Stimulated activated CD8-positive, alpha-beta memory T cell treated with anti-CD3 and anti-CD28 coated beads, Interleukin-12 subunit alpha, Interleukin-12 subunit beta, amount 100 ng/mL, for 1 hour (primary cell): ENCODE measurements around the gene CDC6.

Experiments
- DNase-seq: peaks from one replicate; pipeline ENCODE4 v3.0.0-alpha.2; 2020; ENCODE audit warnings: low read depth

The CDC6 gene

DNA sequence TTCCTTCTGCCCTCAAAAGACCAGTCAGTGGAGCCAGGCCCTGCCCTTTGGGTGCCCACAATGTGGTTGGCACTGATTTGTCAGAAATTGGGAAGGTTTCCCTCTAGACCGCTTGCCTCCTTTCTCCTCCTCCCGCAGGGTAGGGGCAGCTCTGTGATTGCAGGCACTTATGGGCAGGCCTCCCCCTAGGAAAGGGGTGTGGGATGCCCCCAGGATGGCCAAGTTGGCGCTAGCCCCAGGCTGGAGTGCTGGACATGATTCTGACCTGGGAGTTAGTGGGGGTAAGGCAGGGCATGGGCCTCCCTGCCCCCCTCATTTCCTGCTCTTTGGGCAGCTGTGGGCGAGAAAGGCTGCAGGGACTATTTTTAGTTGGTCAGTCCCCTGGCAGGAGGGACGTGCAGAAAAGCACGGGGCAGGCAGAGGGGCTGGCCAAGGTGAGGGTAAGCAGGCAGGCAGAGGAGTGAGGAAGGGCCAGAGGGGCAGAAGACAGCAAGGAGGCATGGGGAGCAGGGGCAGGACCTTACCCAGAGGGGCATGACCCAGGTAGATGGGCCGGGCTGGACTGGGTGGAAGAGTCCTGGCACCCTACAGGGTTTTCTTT is 24.6 kb downstream of the CDC6 start:
- no peak for DNase-seq

DNA sequence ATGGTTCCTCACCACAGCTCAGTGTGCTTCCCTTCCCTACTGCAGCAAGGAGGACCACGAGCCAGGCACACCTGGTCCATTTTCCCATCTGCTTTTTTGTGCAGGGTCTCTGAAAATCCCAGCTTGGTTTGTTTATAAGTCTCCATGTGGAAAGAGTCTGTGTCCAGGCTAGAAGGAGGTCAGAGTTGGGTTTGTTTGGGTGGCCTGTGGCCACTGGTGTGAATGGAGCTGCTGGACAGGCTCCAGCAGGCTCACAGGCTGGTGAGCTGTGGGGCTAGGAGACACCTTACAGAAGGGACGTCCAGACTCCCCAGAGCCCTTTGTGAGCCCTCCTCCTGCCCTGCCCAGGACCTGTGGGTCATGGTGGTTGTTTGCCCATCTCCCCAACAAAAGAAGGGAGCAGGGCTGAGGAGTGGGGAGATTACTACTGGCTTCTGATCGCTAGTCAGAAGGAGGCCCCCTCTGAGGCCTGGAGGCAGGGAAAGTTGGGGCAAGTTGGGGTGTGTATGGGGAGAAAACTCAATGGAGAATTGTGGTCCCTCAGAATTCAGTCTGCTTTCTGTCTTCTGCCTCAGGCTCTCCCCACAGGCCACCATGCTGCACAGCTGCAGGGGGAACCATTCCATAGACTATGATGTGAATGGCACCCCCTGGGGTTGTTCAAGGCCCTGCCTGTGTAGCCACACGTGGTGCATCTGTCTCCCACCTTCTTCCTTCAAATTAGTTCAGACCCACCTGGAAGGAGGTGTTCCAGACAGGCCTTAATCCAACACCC is 25.4 kb downstream of the CDC6 start:
- no peak for DNase-seq

DNA sequence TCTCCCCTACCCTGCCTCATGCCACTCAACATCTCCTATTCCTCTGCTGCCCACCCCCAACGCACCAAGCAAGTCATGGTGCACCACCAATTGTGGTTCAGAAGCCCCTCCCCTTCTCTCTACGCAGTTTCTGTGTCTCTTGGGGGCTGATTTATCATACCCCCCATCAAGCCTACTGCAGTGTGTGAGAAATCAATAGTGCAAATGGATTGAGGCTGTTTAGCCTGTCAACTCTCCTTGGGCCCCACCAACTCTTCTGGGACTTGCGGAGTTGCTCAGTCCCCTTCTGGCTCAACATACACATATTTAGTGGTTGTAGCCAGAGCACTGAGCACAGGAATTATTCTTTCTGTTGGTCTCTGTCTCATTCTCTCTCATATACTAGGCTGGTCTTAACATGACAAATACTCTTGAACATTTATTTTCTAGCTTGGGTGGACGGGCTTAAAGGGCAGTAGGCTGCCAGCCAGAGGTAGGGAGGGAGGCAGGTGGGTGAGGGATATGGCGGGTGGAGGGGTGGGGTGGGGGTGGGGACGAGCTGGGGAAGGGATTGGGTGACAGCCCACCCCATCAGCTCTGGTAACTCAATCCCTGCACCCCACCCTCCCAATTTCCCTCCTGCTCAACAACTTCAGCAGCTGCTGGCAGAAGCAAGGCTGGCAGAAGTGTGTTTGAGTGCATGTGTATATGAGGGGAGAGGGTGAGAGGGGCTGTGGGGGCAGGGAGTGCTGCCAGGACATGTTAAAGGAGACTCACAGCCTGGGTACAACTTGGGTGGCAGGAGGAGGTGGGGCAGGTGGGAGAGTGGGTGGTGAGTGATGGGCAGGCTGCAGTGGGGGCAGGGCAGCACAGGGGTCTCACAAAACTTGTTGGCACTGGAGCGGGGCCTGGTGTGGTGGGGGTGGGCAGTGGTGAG is 26.2 kb downstream of the CDC6 start:
- no peak for DNase-seq

DNA sequence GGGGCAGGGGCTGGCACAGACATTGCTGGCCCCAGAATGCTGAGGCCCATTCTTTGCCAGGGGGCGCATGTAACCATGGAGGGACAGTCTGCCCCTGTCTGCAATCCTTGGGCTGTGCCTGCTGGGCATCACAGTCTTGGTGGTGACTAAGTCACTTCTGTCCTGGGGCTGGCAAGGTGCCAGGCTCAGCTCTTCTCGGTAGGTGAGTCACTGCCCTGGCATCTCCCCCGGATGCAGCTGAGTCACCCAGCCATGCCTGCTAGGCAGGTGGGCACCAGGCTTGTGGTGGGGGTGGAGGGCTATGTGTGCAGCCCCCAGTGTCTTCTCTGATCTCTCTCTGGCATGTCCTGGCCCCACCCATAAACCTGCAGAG is 26.9 kb downstream of the CDC6 start:
- DNase-seq = peak; percentile 85

DNA sequence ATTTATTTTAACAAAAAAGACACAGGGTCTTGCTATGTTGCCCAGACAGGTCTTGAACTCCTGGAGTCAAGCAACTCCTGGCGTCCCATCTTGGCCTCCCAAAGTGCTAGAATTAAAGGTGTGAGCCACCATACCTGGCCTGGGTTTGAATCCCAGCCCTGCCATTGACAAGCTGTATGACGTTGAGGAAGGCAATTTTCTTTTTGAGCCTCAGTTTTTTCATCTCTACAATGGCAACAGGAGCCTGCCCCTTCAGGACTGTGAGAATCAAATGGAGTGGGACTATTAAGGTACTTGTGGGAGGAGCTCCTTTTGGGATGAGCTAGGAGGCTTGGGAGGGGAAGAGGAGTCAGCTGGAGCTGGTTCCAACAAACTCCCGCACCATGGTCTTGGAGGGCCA is 27.5 kb downstream of the CDC6 start:
- no peak for DNase-seq

DNA sequence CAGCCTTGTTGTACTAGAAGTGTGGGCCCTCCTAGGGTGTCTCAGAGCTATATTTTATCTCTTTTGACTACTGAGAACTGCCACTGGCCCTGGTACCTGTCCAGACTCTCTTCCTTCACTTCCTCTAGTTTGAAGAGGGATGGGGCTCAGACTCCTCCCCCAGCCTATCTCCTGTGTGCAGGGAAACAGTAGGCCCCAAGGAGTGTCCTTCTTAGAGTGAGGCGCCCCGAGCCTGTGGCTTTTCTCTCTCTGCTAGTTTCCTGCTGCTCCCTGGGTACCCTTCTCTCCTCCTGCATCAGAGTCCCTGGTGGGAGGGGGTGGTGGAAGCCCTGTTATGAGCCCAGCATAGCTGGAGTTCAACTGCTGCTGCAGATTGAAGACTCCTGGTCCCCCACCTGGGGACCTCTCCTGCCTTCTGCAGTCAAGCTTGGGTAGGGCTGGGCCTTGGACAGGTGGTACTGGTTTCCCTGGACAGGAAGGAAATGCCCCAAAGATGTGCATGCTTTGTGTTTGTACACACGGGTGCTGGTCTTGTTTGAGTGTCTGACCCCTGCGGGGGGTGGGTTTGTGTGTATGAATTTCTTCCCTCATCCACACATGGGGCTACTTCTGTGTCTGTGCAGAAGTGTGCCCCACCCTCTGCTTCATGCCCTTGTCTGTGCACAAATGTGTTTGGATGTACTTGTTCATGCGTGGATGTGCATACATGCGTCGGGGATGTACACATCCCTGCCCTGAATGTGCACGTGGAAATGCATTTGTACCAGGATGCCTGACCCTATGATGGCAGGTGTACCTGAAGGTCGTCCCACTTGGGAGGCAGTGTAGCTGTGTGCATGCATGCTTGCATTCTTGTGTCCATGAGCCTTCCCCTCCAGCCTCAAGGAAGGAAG is 28.2 kb downstream of the CDC6 start:
- no peak for DNase-seq

DNA sequence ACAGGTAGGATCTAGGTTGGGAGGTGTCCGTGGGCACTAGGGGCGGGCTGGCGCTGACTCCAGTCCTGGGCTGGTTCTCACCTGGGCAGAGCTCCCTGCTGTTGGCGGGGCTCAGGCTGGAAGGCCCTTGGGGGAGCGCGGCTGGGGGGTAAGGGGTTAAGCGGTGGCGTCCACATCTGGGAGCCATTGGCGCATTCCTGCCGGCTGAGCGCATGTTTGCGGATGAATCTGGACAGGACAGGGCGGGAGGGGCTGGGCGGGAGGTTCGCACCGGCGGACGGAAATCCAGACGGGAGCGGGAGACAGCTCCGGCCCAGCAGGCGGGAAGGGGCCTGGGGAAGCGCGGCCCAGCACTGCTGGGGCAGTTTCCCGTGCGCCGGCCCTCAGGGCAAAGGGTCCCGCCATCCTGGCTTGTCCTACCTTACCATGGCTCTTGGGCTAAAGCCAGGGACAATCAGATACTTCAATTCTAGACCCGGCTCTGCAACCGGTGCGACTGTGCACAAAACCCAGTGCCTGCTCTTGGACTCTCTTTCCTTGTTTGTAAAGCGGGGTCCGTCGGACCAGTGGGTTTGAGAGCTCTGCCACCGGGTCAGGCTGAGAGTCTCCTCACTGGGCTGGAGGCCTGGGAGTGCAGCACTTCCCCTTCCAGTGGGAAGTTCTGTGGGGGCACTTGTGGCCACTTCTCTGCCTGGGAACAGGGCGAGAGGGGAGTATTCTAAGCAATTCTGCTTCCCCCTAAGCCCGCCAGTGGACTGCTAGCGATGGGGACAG is 29.1 kb downstream of the CDC6 start:
- no peak for DNase-seq

DNA sequence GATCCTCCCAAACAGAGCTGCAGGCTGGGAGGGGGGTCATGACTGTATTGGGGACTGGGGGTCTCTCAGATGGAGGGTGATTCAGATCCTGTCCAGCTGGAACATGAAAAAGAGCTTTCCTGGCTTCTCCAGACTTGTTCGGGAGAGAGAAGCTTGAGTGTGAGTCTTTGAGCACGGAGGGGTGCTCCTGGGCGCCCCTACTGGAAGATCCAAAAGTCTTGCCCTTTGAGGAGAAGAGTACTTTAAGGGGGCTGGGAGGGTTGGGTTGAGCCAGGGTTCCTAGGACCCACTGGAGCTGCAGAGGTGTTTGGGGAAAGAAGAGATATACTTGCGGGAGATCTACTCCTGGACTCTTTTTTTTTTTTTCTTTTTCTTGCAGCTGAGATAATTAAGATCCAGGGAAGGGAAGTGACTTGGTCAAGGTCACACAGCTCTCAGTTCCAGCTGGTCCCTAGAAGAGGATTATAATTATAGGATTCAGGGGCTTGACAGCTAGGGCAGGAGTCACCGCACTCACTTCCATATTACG is 29.7 kb downstream of the CDC6 start:
- DNase-seq = no peak

DNA sequence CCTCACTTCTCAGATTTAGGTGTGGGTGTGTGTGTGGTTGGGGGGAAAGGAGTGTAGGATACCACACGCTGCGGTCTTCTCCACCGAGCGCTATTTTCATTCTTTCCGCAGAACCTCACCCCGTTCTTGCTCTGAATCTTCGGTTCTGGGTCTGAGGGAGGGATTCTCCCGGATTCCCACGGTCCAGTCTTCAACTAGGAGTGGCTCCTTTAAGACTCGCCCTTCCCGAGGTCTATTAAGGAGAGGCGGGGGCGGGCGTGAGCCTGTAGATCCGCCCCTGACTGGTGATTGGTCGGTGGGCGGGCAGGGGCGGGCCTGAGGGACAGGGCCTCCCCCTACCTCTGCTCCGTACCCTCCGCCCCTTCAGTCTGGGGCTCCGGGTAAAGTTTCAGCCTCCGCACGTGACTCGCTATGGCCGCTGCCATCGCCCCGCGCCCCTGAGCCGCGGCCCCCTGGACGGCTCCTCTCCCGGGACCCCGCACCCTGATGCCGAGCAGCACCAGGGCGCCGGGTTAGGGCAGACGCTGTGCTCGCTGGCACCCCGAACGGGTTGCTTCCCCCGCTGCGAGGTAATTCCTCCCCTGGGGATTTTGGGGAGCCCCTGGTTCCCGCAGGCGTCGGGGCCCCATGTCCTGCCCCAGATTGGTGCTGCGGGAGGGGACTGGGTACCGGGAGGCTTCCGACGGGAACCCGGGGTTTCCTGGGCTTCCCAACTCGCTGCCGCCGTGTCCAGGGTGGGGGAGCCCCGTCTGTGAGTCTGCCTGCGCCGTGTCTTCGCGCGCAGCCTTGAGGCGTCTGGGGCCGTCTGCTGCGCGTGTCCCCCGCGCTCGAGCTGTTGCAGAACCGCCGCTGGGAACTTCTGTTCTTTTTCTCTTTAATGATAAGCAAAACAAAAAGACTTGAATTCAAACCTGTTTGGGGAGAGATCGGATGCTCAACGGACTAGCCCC is 30.5 kb downstream of the CDC6 start:
- DNase-seq = peak; percentile 82

DNA sequence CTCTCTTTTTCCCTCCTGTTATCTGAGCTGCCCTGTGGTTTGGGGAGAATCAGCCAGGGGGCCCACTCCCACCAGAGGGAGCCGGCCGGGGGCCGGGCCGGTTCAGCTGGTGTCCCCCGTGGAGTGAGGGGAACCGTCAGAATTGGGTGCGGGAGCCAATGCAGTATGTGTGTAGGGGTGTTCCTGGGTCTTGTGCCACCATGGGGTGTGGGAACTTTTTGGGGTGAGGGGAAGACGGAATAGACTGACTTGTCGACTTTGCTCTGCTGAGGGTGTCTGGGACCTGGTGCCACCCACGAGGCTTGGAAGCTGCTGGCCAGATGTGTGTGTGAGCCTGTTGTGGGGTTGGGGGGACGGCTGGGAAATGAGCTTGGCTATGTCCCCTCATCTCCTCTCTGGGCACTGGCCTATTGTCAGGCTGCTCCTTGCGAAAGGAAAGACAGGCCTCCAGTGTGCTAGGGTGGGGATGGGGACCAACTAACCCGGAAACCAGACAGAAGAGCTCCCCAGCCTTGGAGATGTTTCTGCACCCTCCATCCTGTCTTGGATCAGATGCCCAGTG is 31.2 kb downstream of the CDC6 start:
- no peak for DNase-seq

DNA sequence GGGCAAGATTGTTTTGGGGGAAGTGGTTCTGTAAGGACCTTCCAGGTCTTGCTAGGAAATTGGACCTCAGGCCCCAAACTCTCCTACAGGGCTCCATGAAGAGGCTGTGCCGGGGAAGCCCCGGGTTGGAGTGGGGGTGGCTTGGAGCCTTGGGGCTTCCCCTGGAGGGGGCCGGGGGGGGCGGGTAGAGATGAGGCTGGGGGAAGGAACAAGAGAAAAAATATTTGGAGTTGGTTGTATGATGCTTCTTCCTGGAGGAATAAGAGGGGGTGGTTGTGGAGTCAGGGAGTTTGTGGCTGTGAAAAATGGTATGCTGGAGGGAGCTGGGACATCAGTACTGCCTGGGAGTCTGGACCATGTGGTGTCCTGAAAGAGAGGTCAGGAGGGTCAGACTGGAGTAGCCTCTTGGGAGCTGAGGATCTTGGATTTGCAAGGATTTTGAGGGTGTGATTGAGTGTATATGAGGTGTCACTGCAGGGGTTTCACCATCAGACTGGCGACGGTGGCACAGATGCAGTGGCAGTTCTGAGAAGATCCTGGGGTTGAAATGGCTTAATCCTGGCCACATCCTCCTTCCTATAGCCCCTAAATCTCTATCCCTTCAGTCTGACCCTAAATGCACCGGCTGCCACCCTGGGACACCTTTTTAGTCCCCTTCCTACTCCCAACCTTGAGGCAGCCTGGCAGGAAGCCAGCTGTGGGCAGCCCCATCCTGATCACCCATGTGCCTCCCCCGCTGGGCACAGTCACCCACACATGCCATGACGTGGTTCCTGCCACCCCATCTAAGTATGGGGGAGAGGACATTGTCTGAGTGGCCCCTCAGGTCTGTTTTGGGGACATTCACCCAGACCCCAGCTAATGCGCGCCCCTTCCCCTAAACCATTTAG is 32.2 kb downstream of the CDC6 start:
- peak; percentile 81 for DNase-seq

DNA sequence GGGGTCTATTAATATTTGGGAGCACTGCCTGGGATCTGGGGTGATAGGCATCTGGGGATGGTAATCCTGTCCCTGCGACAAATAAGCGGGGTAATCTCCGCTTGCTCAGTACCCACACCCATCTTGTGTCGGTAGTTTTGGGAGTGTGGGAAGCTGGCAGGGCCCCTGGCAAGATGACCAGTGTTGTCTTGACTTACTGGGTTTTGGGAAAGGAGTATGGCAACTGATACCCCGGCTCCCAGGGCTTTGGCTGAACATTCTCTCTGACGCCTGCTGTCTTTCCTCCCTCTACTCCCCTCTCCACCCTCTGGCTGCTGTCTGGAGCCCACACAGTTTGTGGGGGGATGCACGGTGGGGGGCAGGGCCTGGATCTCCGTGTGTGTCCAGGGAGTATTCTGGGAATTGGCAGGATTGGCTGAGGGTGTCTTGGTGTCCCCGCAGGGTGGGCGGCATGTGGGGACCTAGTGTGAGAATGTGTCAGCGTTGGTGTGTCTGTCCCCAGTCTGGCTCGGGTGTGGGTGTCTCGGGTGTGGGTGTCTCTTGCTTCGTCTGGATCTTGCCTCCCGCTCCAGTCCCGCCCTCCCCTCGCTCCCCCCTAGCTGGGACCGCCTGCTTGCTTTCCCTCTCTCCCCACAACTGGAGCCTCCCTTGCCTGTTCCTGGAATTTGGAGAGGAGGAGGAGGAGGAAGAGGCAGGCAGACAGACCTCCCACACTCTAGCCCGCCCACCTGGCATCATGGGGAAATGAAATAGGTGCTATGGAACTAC is 33.3 kb downstream of the CDC6 start:
- peak; percentile 55 for DNase-seq

DNA sequence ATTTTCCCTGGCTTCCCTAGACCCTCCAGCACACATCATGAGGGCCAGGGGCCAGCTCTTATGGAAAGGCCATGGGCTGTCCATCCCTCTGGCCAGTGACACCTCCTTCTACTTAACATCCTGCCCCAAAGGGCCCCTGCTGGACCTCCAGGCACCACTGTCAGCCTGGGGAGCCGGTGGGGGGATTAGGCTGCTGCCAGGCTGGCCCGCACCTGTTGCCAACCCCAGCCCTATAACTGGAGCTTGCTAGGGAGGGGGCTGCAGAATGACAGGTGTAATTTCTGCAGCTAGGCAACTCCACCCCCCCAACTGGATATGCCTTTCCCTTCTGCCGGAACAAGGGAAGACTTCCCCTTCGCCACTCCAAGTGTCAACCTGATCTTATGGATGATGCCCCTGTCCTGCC is 33.8 kb downstream of the CDC6 start:
- no peak for DNase-seq

DNA sequence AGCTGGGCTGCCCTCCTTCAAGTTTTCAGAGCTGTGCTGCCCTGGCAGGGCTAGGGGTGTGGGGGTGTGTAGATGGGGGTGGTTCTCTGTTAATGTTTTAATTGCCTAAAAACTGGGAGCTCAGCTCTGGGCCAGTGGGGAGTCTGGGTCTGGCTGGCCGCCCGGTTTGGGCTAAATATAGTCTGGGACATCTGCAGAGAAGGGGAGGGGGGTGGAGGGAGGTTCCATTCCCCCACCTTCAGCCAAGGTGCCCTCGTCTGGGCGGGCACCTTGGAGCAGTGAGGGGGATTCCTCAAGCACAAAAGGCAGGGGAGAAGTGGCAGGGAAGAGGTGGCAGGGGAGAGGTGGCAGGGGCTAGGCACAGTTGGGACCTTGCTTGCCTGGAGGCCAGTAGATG is 34.3 kb downstream of the CDC6 start:
- DNase-seq = no peak

DNA sequence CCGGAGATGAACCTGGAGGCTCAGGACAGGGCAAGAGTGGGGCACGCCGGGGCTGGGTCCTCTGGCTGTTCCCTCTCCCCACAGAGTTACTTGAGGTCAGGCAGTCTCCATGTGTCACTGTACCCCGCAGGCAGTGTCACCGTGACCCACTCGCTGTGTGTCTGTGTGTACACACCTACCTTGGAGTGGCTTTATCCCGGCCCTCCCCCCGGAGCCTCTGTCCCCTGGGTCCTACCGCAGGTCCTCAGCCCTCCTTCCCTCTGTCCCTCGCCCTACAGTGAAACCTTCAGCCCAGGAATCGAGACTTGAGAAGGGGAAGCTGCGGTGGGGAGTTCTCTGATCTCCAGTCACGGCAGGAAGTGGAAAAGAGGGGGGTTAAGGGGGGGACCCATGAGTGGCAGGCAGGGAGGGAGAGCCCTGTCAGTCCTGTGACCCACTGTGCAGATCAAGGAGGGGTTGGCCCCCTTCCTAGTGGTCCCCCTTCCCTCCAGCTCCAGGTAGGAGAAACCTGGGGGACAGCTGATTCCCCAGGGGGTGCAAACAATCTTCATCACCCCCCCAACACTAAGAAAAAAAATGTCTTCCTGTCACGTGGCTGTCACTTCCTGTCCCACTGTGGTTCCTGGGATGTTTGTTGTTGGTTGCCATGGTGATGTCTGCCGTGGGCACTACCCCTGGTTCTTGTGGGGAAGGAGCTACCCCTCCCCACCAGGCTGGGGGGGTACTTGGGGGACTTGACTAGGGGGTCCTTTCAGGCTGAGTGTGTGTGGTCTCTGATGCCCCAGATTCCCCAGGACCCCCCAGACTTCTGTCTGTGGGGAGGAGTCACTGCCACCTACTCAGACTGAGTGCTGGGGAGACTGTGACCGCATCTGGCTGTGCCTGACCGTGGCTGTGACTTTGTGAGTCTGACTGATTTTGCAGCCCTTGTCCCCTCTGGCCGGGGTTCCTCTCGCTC is 35.0 kb downstream of the CDC6 start:
- DNase-seq = peak; percentile 84
